Activated naive CD8-positive, alpha-beta T cell treated with anti-CD3 and anti-CD28 coated beads, Interleukin-2, amount 10 ng/mL, durations not matched to agents 7 days and 5 days (primary cell): ENCODE results near the gene NLRP9. TPM values are rescaled to one million over a fixed set of nuclear protein-coding genes. Genes with fewer than 3 reads are reported as not detected.

ENCODE experiments used
- ATAC-seq: fragments of 150-1000 bp; cut with Tn5 transposase; one replicate; pipeline ENCODE4 v1.10.0; 2021; ENCODE audit warnings: low read depth, moderate library complexity
- POLR2A ChIA-PET: fragments of 350-600 bp; sonication (Branson Sonifier 250); formaldehyde crosslinking; loops from one replicate; lab custom pipeline; 2021; ENCODE audit warnings: antibody characterized with exemption; lab: Charles Lee
- DNase-seq: peaks from one replicate; pipeline ENCODE4 v3.0.0; 2021
- H3K27ac Mint-ChIP-seq: one replicate; pipeline ENCODE4 v1.8.0; 2022; ENCODE audit warnings: mild to moderate bottlenecking, mixed read lengths
- H3K27me3 Mint-ChIP-seq: one replicate; pipeline ENCODE4 v1.8.0; 2022; ENCODE audit warnings: mild to moderate bottlenecking, moderate library complexity, mixed read lengths
- H3K36me3 Mint-ChIP-seq: one replicate; pipeline ENCODE4 v1.8.0; 2021; ENCODE audit warnings: mild to moderate bottlenecking, mixed read lengths
- H3K4me1 Mint-ChIP-seq: one replicate; pipeline ENCODE4 v1.8.0; 2021; ENCODE audit warnings: mixed read lengths
- H3K4me3 Mint-ChIP-seq: one replicate; pipeline ENCODE4 v1.8.0; 2022; ENCODE audit warnings: mild to moderate bottlenecking, moderate library complexity, mixed read lengths
- H3K9me3 Mint-ChIP-seq: one replicate; pipeline ENCODE4 v1.8.0; 2021; ENCODE audit warnings: mixed read lengths
- total RNA-seq, 2 experiments: library from RNA; stranded (reverse); gene quantifications; one replicate each; pipeline ENCODE4 v1.2.3, GENCODE V29; 2021

Gene NLRP9
- total RNA-seq, 2 experiments from 2014 or later = not detected

DNA sequence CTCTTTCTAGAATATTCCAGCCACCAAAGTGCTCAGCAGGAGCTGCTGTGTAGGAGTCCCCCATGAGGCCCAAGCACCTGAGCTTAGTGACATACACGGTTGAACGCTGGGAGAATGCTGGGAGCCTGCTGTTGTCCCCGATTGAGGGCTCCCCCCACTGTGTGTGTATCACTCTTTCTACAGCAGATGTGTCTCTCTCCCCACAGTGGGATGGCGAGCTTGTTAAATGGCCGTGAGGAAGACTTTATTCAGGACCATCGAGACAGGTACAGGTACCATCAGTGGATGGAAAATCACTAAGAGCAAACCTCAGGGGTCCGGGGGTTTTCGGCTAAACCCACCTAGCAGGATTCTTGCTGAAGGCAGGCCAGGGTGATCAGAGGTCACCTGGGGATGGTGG lies 40.5 kb downstream of the NLRP9 start:
- POLR2A ChIA-PET = no interaction called here
- Mint-ChIP-seq H3K27me3 (no peaks in the 10 kb centered on the region), H3K9me3 (no peaks in the 10 kb centered on the region), H3K36me3 (peaks cover 4% of the 10 kb centered on the region), H3K27ac (no peak overlapping the region), H3K4me1 (no peaks in the 10 kb centered on the region), H3K4me3 (no peak overlapping the region)
- DNase-seq (peak; percentile 11), ATAC-seq (no peak)

DNA sequence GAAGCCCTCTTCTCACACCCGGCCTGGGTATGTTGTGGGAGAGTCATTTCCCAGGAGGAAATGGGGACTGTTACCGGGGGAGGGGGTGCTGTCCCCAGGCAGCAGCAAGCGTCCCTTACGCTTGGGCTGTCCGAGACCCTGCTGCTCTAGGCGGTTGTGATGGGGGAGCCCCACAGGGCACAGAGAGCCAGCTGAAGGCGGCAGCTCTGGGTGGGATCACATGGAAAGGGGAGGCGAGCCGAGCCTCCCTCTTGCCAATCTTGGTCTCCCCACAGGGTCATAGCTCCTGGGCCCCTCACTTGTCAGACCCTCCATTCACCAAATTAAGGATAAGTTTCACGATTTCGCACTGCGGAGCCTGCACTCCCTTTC lies 41.1 kb downstream of the NLRP9 start:
- no peaks in the 10 kb centered on the region for H3K27me3 Mint-ChIP-seq
- peaks cover 4% of the 10 kb centered on the region for H3K36me3 Mint-ChIP-seq
- H3K27ac Mint-ChIP-seq = no peak overlapping the region
- no peaks in the 10 kb centered on the region for H3K9me3 Mint-ChIP-seq
- ATAC-seq = no peak
- H3K4me1 Mint-ChIP-seq = no peaks in the 10 kb centered on the region
- POLR2A ChIA-PET = no interaction called here
- peak; percentile 15 for DNase-seq
- no peak overlapping the region for H3K4me3 Mint-ChIP-seq

DNA sequence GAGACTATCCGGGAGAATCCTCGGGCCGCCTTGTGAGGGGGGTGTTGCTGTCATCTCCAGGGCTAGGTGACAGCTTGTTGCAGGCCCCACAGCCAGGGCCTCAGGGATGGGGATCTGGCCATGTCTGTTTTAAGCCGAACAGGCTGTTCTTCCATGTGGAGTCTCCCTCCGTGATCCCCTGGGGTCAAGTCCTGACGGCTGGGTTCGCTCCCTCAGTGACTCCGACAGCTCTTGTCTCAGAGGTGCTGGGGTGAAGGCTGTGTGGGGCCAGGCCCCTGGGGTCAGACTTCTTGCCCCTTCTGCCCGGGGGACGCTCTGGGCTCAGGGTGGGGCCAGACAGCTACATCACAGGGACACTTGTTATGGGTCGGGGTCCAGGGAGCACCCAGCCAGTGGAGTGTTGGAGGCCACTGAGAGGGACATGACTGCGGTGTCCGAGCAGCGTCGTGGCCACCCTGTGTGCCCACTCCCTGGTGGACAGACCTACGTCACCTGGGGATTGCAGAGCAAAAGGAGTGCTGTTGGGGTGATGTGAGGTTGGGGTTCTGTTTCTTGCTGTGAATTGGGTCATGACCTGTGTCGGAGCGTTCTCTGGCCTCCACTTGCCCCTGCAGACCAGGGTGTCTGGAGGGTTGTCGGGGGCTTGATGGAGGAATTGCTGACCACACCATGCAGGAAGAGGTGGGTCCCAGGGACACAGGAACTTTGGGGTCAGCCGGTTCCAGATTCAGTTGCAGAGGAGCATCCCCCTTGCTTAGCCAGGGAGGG lies 41.7 kb downstream of the NLRP9 start:
- Mint-ChIP-seq H3K27ac (no peak overlapping the region), H3K27me3 (no peaks in the 10 kb centered on the region), H3K4me1 (no peaks in the 10 kb centered on the region), H3K9me3 (no peaks in the 10 kb centered on the region), H3K36me3 (peaks cover 4% of the 10 kb centered on the region), H3K4me3 (no peak overlapping the region)
- peak; percentile 12 for DNase-seq
- no peak for ATAC-seq
- POLR2A ChIA-PET = no interaction called here

DNA sequence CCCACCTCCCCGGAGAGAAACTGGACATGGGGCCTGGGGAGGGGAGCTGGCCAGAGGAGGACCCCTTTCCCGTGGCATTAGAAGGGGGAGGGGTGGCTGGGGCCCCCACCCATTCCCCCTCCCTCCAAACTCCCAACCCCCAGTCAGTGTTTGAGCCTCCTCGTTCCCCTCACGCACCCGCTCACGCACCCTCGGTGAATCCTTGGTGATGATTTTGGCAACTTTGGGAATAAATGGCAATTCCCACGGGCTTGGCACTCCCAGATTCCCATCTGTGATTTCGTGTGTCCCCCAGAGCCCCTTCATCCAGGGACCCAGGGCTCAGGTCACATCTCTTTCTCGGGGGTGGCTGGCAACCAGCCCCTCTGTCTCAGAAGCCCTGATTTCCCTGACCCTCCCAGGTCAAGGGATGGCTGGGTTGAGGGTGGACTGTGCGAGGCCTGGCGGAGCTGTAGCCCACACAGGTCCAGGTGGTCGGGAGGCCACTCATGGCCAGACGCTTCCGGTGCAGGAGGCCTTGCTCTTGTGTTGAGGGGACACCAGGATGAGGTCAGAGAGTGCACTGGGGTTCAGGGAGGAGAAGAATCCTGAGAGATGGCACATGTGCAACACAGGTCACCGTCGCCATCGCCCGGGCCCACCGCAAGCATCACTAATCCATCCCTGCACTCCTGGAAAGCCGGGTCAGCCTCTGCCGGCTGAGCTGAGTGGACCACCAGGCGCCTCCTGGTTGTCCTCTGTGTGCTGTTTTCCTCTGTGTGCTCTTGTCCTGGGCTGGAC lies 42.5 kb downstream of the NLRP9 start:
- peak; percentile 25 for DNase-seq
- H3K9me3 Mint-ChIP-seq = no peaks in the 10 kb centered on the region
- H3K36me3 Mint-ChIP-seq = peaks cover 4% of the 10 kb centered on the region
- no peak for ATAC-seq
- H3K27ac Mint-ChIP-seq = no peak overlapping the region
- POLR2A ChIA-PET = no interaction called here
- H3K4me1 Mint-ChIP-seq = no peaks in the 10 kb centered on the region
- H3K27me3 Mint-ChIP-seq = no peaks in the 10 kb centered on the region
- H3K4me3 Mint-ChIP-seq = no peak overlapping the region

- H3K4me3 Mint-ChIP-seq = no peak overlapping the region
- no peaks in the 10 kb centered on the region for H3K27me3 Mint-ChIP-seq
- POLR2A ChIA-PET = no interaction called here
- H3K27ac Mint-ChIP-seq = no peak overlapping the region
- H3K36me3 Mint-ChIP-seq = peaks cover 2% of the 10 kb centered on the region
- ATAC-seq (no peak), DNase-seq (peak; percentile 25)
- H3K9me3 Mint-ChIP-seq = no peaks in the 10 kb centered on the region
- no peaks in the 10 kb centered on the region for H3K4me1 Mint-ChIP-seq
Measured at GRCh38 chr19:55694656-55695491, 43.3 kb downstream of the NLRP9 start.

GRCh38 chr19:55694241-55694655 lies 44.0 kb downstream of the NLRP9 start:
- Mint-ChIP-seq H3K27ac (no peak overlapping the region), H3K27me3 (no peaks in the 10 kb centered on the region), H3K4me3 (no peak overlapping the region), H3K36me3 (no peaks in the 10 kb centered on the region), H3K4me1 (no peaks in the 10 kb centered on the region), H3K9me3 (no peaks in the 10 kb centered on the region)
- POLR2A ChIA-PET = no interaction called here
- peak; percentile 19 for DNase-seq
- no peak for ATAC-seq

GRCh38 chr19:55693336-55693974 lies 44.7 kb downstream of the NLRP9 start:
- H3K36me3 Mint-ChIP-seq = no peaks in the 10 kb centered on the region
- POLR2A ChIA-PET = no interaction called here
- no peaks in the 10 kb centered on the region for H3K4me1 Mint-ChIP-seq
- H3K4me3 Mint-ChIP-seq = no peak overlapping the region
- peak; percentile 26 for DNase-seq
- no peak overlapping the region for H3K27ac Mint-ChIP-seq
- no peak for ATAC-seq
- no peaks in the 10 kb centered on the region for H3K9me3 Mint-ChIP-seq
- H3K27me3 Mint-ChIP-seq = no peaks in the 10 kb centered on the region

DNA sequence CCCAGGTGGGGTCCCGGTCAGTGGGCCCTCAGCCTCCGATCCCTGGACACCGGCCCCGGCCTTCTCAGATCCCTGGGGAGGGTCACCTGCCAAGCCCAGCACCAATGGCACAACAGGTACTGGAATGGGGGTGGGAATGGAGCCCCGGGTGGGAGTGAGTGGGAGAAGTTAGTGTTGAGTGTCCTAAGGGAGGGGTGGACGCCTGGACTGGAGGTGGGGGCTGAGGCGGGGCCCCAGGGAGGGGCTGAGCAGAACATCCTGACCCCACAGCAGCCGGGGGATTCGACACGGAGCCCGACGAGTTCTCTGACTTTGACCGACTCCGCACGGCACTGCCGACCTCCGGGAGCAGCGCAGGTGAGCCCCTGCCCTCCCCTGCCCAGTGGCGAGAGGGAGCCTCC lies 45.5 kb downstream of the NLRP9 start:
- peak; percentile 23 for DNase-seq
- POLR2A ChIA-PET = no interaction called here
- H3K36me3 Mint-ChIP-seq = no peaks in the 10 kb centered on the region

GRCh38 chr19:55691561-55692481 lies 46.4 kb downstream of the NLRP9 start:
- H3K27me3 Mint-ChIP-seq = no peaks in the 10 kb centered on the region
- no peaks in the 10 kb centered on the region for H3K9me3 Mint-ChIP-seq
- no peaks in the 10 kb centered on the region for H3K4me1 Mint-ChIP-seq
- DNase-seq (peak; percentile 20), ATAC-seq (no peak)
- H3K4me3 Mint-ChIP-seq = no peak overlapping the region
- peaks cover 1% of the 10 kb centered on the region for H3K36me3 Mint-ChIP-seq
- POLR2A ChIA-PET = no interaction called here
- no peak overlapping the region for H3K27ac Mint-ChIP-seq

More for the DNA sequence above, 45.5 kb downstream of the NLRP9 start:
- Mint-ChIP-seq H3K4me1 (no peaks in the 10 kb centered on the region), H3K27me3 (no peaks in the 10 kb centered on the region), H3K4me3 (no peak overlapping the region), H3K27ac (no peak overlapping the region), H3K9me3 (no peaks in the 10 kb centered on the region)
- ATAC-seq = no peak

GRCh38 chr19:55690769-55691545 lies 47.2 kb downstream of the NLRP9 start:
- Mint-ChIP-seq H3K9me3 (no peaks in the 10 kb centered on the region), H3K36me3 (peaks cover 1% of the 10 kb centered on the region), H3K4me3 (no peak overlapping the region), H3K27me3 (no peaks in the 10 kb centered on the region), H3K4me1 (no peaks in the 10 kb centered on the region), H3K27ac (no peak overlapping the region)
- ATAC-seq (no peak), DNase-seq (peak; percentile 28)
- POLR2A ChIA-PET = no interaction called here

GRCh38 chr19:55690109-55690768 lies 48.0 kb downstream of the NLRP9 start:
- ATAC-seq (no peak), DNase-seq (no peak)
- Mint-ChIP-seq H3K27ac (no peak overlapping the region), H3K4me1 (no peaks in the 10 kb centered on the region), H3K36me3 (peaks cover 1% of the 10 kb centered on the region), H3K4me3 (no peak overlapping the region), H3K27me3 (no peaks in the 10 kb centered on the region), H3K9me3 (no peaks in the 10 kb centered on the region)
- POLR2A ChIA-PET = no interaction called here
